ENCODE measurements around the gene ANGPTL2. TPM values are rescaled to one million over a fixed set of nuclear protein-coding genes. Genes with fewer than 3 reads are reported as not detected.
A peak's percentile ranks its signal among the peaks of the same experiment; 100 is the strongest.
"Not testable (repeated sequence)": the region's sequence is repeated elsewhere in the genome, so short reads cannot be mapped to it uniquely, and the experiment has no call there.

Gene ANGPTL2
- total and polyA plus RNA-seq, 9 donors = 36.5 to 104 (median 68.6) TPM

DNA sequence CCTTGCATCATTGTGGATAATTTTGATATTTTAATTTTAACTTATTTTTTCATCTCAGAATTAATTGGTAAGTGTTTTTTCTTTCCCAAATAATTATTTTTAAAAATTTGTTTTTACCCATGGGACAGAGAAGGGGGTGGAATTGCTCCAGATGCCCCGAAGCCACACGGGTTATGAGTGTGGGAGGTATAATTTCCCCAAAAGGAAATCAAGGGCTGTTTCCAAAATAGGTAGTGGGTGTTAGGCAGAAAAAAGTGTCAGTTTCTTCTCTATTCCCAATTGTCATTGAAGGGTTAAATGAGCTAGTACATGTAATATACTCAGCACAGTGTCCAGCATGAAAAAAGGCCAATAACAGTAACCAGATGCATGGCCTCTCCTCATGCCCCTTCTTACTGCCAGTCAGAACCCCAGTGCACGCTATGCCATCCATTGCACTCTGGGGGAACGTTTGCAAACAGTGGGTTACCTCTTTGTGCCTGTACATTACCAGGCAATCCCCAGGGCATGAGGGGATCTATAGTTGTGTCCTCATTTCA lies 36.4 kb upstream of the ANGPTL2 start:
- 70% methylated on average over 2 of the region's 4 CpGs for WGBS (ENCODE audit: insufficient coverage)
- DNase-seq = no peak
- Histone ChIP-seq H3K4me1 (ENCODE audit: control insufficient read depth, insufficient read depth, low read length) (peaks cover 39% of the 10 kb centered on the region), H3K9me3 (replicated peaks; ENCODE audit: control insufficient read depth, low read depth, low read length) (no peaks in the 10 kb centered on the region), H3K36me3 (ENCODE audit: control insufficient read depth, insufficient read depth, low read length) (no peaks in the 10 kb centered on the region), H3K27ac (ENCODE audit: low read length) (no peak overlapping the region), H3K27me3 (ENCODE audit: control insufficient read depth, insufficient read depth, low read length) (no peaks in the 10 kb centered on the region), H3K4me3 (ENCODE audit: low read length) (no peak overlapping the region)

- Histone ChIP-seq H3K4me1 (ENCODE audit: control insufficient read depth, insufficient read depth, low read length) (peaks cover 31% of the 10 kb centered on the region), H3K4me3 (ENCODE audit: low read length) (no peak overlapping the region), H3K27me3 (ENCODE audit: control insufficient read depth, insufficient read depth, low read length) (no peaks in the 10 kb centered on the region), H3K27ac (ENCODE audit: low read length) (peak overlapping the region; percentile 87), H3K9me3 (replicated peaks; ENCODE audit: control insufficient read depth, low read depth, low read length) (no peaks in the 10 kb centered on the region), H3K36me3 (ENCODE audit: control insufficient read depth, insufficient read depth, low read length) (no peaks in the 10 kb centered on the region)
- WGBS (ENCODE audit: insufficient coverage) = 38% methylated on average over 3 of the region's 5 CpGs
- DNase-seq = peak; percentile 64
These were observed 33.0 kb upstream of the ANGPTL2 start for GRCh38 chr9:127155314-127155960.

- H3K36me3 ChIP-seq (ENCODE audit: control insufficient read depth, insufficient read depth, low read length) = no peaks in the 10 kb centered on the region
- WGBS (ENCODE audit: insufficient coverage) = 17% methylated on average over 5 of the region's 13 CpGs
- no peaks in the 10 kb centered on the region for H3K9me3 ChIP-seq (replicated peaks; ENCODE audit: control insufficient read depth, low read depth, low read length)
- H3K4me3 ChIP-seq (ENCODE audit: low read length) = no peak overlapping the region
- peak overlapping the region; percentile 87 for H3K27ac ChIP-seq (ENCODE audit: low read length)
- DNase-seq = peak; percentile 96
- H3K27me3 ChIP-seq (ENCODE audit: control insufficient read depth, insufficient read depth, low read length) = no peaks in the 10 kb centered on the region
- H3K4me1 ChIP-seq (ENCODE audit: control insufficient read depth, insufficient read depth, low read length) = peaks cover 25% of the 10 kb centered on the region
These were observed 32.2 kb upstream of the ANGPTL2 start for GRCh38 chr9:127154390-127155191.

- Histone ChIP-seq H3K36me3 (ENCODE audit: control insufficient read depth, insufficient read depth, low read length) (no peaks in the 10 kb centered on the region), H3K4me1 (ENCODE audit: control insufficient read depth, insufficient read depth, low read length) (peaks cover 20% of the 10 kb centered on the region), H3K4me3 (ENCODE audit: low read length) (no peak overlapping the region), H3K27ac (ENCODE audit: low read length) (peak overlapping the region; percentile 87), H3K9me3 (replicated peaks; ENCODE audit: control insufficient read depth, low read depth, low read length) (no peaks in the 10 kb centered on the region), H3K27me3 (ENCODE audit: control insufficient read depth, insufficient read depth, low read length) (no peaks in the 10 kb centered on the region)
- DNase-seq = no peak
- WGBS (ENCODE audit: insufficient coverage) = 85% methylated on average over 3 of the region's 5 CpGs
These were observed 31.6 kb upstream of the ANGPTL2 start for GRCh38 chr9:127154003-127154389.

GRCh38 chr9:127153501-127153900 lies 31.1 kb upstream of the ANGPTL2 start:
- no peak overlapping the region for H3K27ac ChIP-seq (ENCODE audit: low read length)
- H3K9me3 ChIP-seq (replicated peaks; ENCODE audit: control insufficient read depth, low read depth, low read length) = no peaks in the 10 kb centered on the region
- H3K36me3 ChIP-seq (ENCODE audit: control insufficient read depth, insufficient read depth, low read length) = no peaks in the 10 kb centered on the region

GRCh38 chr9:127149463-127150390 lies 27.3 kb upstream of the ANGPTL2 start:
- Histone ChIP-seq H3K27me3 (ENCODE audit: control insufficient read depth, insufficient read depth, low read length) (no peaks in the 10 kb centered on the region), H3K27ac (ENCODE audit: low read length) (no peak overlapping the region), H3K9me3 (replicated peaks; ENCODE audit: control insufficient read depth, low read depth, low read length) (no peaks in the 10 kb centered on the region), H3K4me1 (ENCODE audit: control insufficient read depth, insufficient read depth, low read length) (peaks cover 11% of the 10 kb centered on the region), H3K36me3 (ENCODE audit: control insufficient read depth, insufficient read depth, low read length) (no peaks in the 10 kb centered on the region), H3K4me3 (ENCODE audit: low read length) (no peak overlapping the region)
- WGBS (ENCODE audit: insufficient coverage) = 85% methylated on average over 6 of the region's 6 CpGs
- no peak for DNase-seq

More at GRCh38 chr9:127153501-127153900, 31.1 kb upstream of the ANGPTL2 start:
- DNase-seq = no peak
- peaks cover 19% of the 10 kb centered on the region for H3K4me1 ChIP-seq (ENCODE audit: control insufficient read depth, insufficient read depth, low read length)
- H3K27me3 ChIP-seq (ENCODE audit: control insufficient read depth, insufficient read depth, low read length) = no peaks in the 10 kb centered on the region
- no peak overlapping the region for H3K4me3 ChIP-seq (ENCODE audit: low read length)
- 93% methylated on average over 3 of the region's 4 CpGs for WGBS (ENCODE audit: insufficient coverage)

DNA sequence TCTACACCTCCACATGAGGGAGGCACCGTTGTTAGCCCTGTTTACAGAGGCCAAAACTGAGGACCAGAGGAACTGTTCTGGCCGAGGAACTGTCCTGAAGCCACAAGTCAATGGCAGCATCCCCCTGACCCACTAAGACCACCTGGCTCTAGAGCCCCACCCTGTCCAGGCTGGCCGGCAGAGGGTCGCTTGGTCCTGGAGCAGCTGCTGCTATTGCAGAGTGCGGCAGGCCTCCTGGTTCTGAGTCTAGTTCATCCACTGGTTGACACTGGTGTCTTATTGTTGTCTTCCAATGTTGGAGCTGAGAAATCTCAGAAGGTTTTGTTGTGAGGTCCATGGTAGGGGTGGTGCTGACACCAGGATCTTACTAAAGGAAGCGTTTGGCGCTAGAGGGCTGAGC lies 26.6 kb upstream of the ANGPTL2 start:
- Histone ChIP-seq H3K4me1 (ENCODE audit: control insufficient read depth, insufficient read depth, low read length) (peaks cover 6% of the 10 kb centered on the region), H3K4me3 (ENCODE audit: low read length) (no peak overlapping the region), H3K9me3 (replicated peaks; ENCODE audit: control insufficient read depth, low read depth, low read length) (no peaks in the 10 kb centered on the region), H3K36me3 (ENCODE audit: control insufficient read depth, insufficient read depth, low read length) (no peaks in the 10 kb centered on the region), H3K27ac (ENCODE audit: low read length) (no peak overlapping the region), H3K27me3 (ENCODE audit: control insufficient read depth, insufficient read depth, low read length) (no peaks in the 10 kb centered on the region)
- 85% methylated on average over 4 of the region's 7 CpGs for WGBS (ENCODE audit: insufficient coverage)
- DNase-seq = no peak

GRCh38 chr9:127148014-127148413 lies 25.6 kb upstream of the ANGPTL2 start:
- no peaks in the 10 kb centered on the region for H3K4me1 ChIP-seq (ENCODE audit: control insufficient read depth, insufficient read depth, low read length)
- H3K4me3 ChIP-seq (ENCODE audit: low read length) = no peak overlapping the region
- 100% methylated on average over 1 of the region's 5 CpGs for WGBS (ENCODE audit: insufficient coverage)
- H3K27me3 ChIP-seq (ENCODE audit: control insufficient read depth, insufficient read depth, low read length) = no peaks in the 10 kb centered on the region
- DNase-seq = no peak
- H3K27ac ChIP-seq (ENCODE audit: low read length) = no peak overlapping the region
- no peaks in the 10 kb centered on the region for H3K9me3 ChIP-seq (replicated peaks; ENCODE audit: control insufficient read depth, low read depth, low read length)
- H3K36me3 ChIP-seq (ENCODE audit: control insufficient read depth, insufficient read depth, low read length) = no peaks in the 10 kb centered on the region

GRCh38 chr9:127147251-127147650 lies 24.8 kb upstream of the ANGPTL2 start:
- DNase-seq = no peak
- Histone ChIP-seq H3K27me3 (ENCODE audit: control insufficient read depth, insufficient read depth, low read length) (no peaks in the 10 kb centered on the region), H3K4me1 (ENCODE audit: control insufficient read depth, insufficient read depth, low read length) (no peaks in the 10 kb centered on the region), H3K27ac (ENCODE audit: low read length) (no peak overlapping the region), H3K9me3 (replicated peaks; ENCODE audit: control insufficient read depth, low read depth, low read length) (no peaks in the 10 kb centered on the region), H3K36me3 (ENCODE audit: control insufficient read depth, insufficient read depth, low read length) (no peaks in the 10 kb centered on the region), H3K4me3 (ENCODE audit: low read length) (no peak overlapping the region)
- WGBS (ENCODE audit: insufficient coverage) = no CpG with 5 or more reads among the region's 2 CpGs

GRCh38 chr9:127146841-127147240 lies 24.4 kb upstream of the ANGPTL2 start:
- not testable (repeated sequence) for H3K4me1 ChIP-seq (ENCODE audit: control insufficient read depth, insufficient read depth, low read length); H3K27ac ChIP-seq (ENCODE audit: low read length); H3K4me3 ChIP-seq (ENCODE audit: low read length); H3K36me3 ChIP-seq (ENCODE audit: control insufficient read depth, insufficient read depth, low read length); H3K27me3 ChIP-seq (ENCODE audit: control insufficient read depth, insufficient read depth, low read length); H3K9me3 ChIP-seq (replicated peaks; ENCODE audit: control insufficient read depth, low read depth, low read length); DNase-seq
